ENCODE measurements around the gene PCDHGB4. TPM values are rescaled to one million over a fixed set of nuclear protein-coding genes. Genes with fewer than 3 reads are reported as not detected.
"Not testable (repeated sequence)": the region's sequence is repeated elsewhere in the genome, so short reads cannot be mapped to it uniquely, and the experiment has no call there.

The PCDHGB4 gene
- total and polyA plus RNA-seq, 2 of the 4 experiments (the other 2 are of a cell fraction): 10.0 to 17.6 TPM

GRCh38 chr5:141375444-141376155 lies 11.9 kb upstream of the PCDHGB4 start:
- intact Hi-C loops (cut with micrococcal nuclease); in situ Hi-C loops (cut with MboI; ENCODE audit: low sequenced_read_pairs); H3K4me3 ChIP-seq (ENCODE audit: insufficient read depth, low read depth, low read length); H2AFZ ChIP-seq (replicated peaks; ENCODE audit: low read length, poor library complexity); ATAC-seq (ENCODE audit: low read depth); H3K56ac ChIP-seq (ENCODE audit: extremely low read depth, insufficient read depth, low read length); H4K91ac ChIP-seq (ENCODE audit: insufficient read depth, low read depth, low read length); DNase-seq; H2BK5ac ChIP-seq (ENCODE audit: low read depth, low read length, poor library complexity, severe bottlenecking); H4K20me1 ChIP-seq (ENCODE audit: insufficient read depth, low read length); H3K4me2 ChIP-seq (ENCODE audit: low read depth, low read length); BruUV-seq (replicated peaks); CTCF ChIA-PET; H3K14ac ChIP-seq (replicated peaks; ENCODE audit: low read depth, low read length); H3K9ac ChIP-seq (ENCODE audit: low read depth, low read length); H2BK15ac ChIP-seq (ENCODE audit: low read depth, low read length); H2BK20ac ChIP-seq (ENCODE audit: low read depth, low read length); H3K79me1 ChIP-seq (ENCODE audit: low read depth in 1 of 2, low read length in 2 of 2); H3K18ac ChIP-seq (ENCODE audit: low read depth, low read length); H3K23ac ChIP-seq (ENCODE audit: low read depth, low read length); H2BK120ac ChIP-seq (ENCODE audit: low read depth, low read length); H3K9me1 ChIP-seq (ENCODE audit: insufficient read depth, low read length); H3K27me3 ChIP-seq (ENCODE audit: control insufficient read depth, insufficient read depth, low read length); H3K27ac ChIP-seq (ENCODE audit: insufficient read depth, low read length); H4K5ac ChIP-seq (ENCODE audit: low read depth, low read length); H3K4me1 ChIP-seq (ENCODE audit: control insufficient read depth, insufficient read depth, low read length); H2AK5ac ChIP-seq (ENCODE audit: low read depth, low read length); POLR2A ChIA-PET (ENCODE audit: unreplicated experiment); H3K4ac ChIP-seq (ENCODE audit: low read depth, low read length); H2AK9ac ChIP-seq (replicated peaks; ENCODE audit: low read depth, low read length, poor library complexity); dilution Hi-C loops (cut with HindIII; ENCODE audit: low sequenced_read_pairs, unreplicated experiment); H4K8ac ChIP-seq (ENCODE audit: low read depth in 2 of 2, low read length in 2 of 2): not testable (repeated sequence)
- H3K36me3 ChIP-seq (ENCODE audit: control insufficient read depth, insufficient read depth, low read length): peaks cover 20% of the 10 kb centered on the region
- H3K9me3 ChIP-seq (ENCODE audit: control insufficient read depth, insufficient read depth, low read length): peaks cover 54% of the 10 kb centered on the region
- WGBS, 2 experiments (ENCODE audit: extremely low coverage in 2 of 2, insufficient read length in 1 of 2): 40% methylated on average over 9 of the region's 48 CpGs; no CpG with 5 or more reads in 1 of the 2 experiments
